Amniotic stem cell (primary cell): Measurements from ENCODE around the gene KCNIP4.

Experiments
- DNase-seq: peaks from one replicate; lab custom pipeline; 2025; lab: John Stamatoyannopoulos, UW

KCNIP4 gene

DNA sequence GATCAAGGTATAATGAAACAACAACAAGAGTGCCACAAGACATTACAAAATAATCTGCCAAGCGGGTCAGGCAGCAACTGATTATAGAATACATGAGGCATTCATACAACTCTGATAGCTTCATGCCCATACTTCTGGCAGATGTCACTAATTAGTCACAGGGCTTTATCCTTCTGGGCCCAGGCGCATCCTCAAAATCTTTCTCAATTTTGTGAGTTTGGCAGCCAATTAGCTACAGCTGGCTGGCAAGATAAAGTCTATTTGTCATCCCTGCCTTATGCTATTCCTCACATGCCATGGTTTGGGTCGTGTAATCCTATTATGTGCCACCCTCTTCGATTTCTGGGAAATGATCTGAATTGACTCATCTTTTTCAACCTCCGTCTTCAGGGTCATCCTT lies 994.0 kb downstream of the KCNIP4 start:
- no peak for DNase-seq

DNA sequence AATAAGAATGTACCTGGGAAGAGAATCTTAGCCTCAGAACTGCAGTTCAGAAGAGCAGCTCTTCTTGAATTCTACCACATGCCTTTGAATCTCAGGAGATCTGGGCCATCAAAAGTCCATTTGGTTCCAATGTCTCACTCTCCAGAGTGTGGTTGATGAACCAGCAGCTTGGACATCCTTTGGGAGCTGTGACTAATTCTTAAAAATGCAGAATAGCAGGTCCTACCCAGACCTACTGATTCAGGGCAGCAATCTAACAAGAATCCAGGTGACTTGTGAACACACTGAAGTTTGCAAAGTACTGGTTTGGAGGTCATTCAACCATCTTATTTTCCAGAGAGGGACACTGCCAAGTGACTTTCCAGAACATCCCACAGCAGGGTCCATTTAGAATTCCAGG lies 1003.6 kb downstream of the KCNIP4 start:
- DNase-seq, result no peak

DNA sequence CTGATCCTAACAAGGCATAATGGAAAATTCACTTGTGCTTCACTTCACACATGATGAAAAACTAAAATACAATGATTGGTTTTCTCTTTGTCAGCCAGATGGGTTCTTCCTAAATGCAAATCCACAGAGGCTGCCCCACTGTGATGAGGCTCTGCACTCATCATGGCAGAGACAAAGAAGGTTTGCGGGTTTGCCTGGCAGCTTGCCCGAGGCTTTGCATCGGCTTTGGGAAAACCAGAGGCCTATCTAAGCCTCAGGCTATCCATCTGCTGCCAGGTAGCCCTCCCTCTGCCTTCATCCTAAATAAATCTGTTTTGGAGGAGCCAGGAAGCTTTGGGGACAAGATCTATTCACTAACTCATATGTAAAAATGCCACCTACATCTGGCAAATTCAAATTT lies 1004.1 kb downstream of the KCNIP4 start:
- no peak for DNase-seq

GRCh38 chr4:20938204-20938603 lies 1010.4 kb downstream of the KCNIP4 start:
- DNase-seq, result no peak

- DNase-seq, result no peak
Observed at GRCh38 chr4:20926529-20926928, 1022.0 kb downstream of the KCNIP4 start.

DNA sequence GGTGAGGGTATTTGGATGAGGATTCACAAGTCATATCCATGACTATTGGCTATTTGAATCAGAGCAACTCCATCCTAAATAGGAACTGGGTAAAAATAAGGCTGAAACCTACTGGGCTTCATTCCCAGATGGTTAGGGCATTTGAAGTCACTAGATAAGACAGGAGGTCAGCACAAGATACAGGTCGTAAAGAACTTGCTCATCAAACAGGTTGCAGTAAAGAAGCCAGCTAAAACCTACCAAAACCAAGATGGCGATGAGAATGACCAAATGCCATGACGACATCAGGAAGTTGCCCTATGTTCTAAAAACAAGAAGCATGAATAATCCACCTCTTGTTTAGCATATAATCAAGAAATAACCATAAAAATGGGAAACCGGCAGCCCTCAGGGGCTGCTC lies 1023.4 kb downstream of the KCNIP4 start:
- DNase-seq, result no peak

DNA sequence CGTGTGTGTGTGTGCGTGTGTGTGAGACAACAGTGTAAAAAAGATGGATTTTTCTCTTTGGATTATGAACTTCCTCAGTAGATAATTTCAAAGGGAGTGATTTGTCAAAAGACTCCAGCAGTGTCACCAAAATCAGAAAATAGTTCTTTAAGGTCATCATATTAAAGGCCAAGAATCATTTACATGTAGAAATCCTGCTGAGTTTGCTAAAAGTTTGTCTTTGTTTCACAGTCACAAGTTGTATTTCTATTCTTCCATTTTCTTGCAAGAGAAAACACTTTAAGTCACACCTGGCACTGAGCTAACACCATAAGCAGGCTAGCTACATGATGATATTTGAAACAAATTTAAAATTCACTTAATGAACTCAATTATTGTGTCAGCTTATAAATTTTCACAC lies 1025.6 kb downstream of the KCNIP4 start:
- no peak for DNase-seq

DNA sequence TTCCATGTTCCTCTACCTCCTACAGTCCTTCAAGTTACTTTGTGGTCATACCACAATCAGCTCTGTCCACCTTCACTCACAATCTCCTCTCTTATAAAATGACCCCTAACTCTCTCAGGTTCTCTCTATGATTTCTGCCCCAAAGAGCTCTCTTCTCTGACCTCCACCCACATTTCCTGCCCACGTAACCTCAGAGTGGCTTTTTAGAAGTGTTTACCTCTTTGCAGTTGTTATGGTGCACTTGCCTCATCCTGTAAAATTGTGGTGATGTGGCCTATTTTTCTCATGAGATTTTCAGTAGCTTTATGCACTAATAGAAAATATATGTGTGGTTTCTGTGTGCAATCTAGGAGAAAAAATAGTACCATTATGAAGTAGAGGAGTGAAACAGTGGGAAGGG lies 1032.5 kb downstream of the KCNIP4 start:
- DNase-seq, result no peak

DNA sequence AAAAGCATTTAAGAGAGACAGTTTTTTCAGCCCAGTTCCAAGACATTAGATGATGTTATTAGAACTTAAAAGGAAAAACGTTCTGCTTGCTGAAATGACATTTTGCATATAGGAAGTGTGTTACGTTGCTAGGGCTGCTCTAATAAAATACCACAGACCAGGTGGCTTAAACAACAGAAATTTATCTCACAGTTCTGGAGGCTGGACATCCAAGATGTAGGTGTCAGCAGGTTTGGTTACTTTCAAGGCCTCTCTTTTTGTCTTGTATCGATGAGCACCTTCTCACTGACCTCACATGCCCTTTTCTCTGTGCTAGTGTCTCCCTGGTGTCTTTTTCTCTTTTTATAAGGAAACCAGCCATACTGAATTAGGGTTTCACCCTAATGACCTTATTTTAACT lies 1043.6 kb downstream of the KCNIP4 start:
- DNase-seq, result no peak

DNA sequence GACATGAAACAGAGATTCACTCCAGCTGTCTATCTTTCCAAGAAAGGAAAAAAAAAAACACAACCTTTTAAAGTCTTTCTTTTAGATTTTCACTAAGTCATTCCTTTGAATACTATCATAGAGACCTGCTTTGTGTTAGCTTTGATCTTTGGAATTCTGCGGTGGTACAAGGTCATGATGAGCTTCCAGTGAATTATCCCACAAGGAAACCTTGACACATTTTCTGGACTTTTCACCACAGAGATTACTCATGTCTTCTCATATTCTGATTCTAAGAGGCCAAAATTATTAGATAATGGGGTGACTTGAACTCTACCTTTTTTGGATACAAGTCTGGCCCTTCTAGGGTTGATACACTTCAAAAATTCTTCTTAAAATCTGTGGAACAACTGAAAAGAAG lies 1046.7 kb downstream of the KCNIP4 start:
- no peak for DNase-seq

DNA sequence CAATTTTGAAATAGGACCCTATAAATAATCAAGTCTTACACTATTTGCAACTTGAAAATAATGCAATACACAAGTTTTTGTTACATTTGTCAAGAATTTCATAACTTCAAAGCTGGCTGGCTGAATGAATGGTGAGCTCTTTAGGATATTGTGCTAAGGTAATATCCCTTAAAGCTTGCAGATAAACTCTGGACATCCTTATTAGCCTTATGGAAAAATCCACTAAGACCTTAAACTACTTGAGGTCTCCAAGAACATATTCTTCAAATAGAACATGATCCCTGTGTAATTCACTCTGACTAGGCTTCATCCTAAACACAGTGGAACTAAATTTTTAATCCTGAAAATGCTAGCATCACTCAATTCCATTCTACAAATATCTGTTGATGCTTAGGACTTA lies 1049.0 kb downstream of the KCNIP4 start:
- DNase-seq, result no peak

GRCh38 chr4:20895988-20896387 lies 1052.6 kb downstream of the KCNIP4 start:
- DNase-seq, result no peak

GRCh38 chr4:20895208-20895607 lies 1053.4 kb downstream of the KCNIP4 start:
- no peak for DNase-seq

DNA sequence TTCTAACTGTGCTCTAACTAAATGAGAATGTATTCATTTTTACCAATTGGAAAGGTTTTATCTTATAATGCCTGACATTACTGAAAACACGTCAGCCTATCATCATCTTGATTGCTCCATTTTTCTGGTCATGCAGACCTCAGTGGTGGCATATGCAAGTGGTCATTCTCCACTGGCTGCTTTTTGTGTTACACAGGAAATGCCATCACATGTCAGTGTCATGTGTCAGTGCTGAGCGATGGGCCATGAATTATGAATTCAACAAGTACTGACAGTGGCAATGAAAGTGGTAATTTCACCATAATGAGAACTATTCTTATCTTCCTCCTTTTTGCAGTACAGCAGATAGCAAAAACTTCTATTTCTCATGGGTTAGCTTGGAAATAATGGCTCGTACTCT lies 1057.8 kb downstream of the KCNIP4 start:
- DNase-seq, result no peak

DNA sequence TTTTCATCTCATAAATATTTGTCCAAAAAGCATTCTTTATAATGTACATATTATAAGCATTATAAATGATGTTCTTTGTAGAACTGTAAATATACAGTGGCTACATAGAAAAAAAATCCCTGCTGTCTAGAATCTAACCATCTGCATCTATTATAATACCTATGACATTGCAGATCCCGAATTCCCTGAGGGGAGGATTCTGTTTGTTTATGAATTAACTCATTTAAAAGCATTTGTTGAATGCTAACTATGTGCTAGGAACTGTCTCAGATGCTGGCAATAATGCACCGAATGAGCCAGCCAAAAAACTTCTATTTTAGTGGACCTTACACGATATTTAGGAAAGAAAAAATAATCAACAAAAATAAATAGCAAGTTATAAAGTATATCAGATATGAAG lies 1058.7 kb downstream of the KCNIP4 start:
- DNase-seq, result no peak

DNA sequence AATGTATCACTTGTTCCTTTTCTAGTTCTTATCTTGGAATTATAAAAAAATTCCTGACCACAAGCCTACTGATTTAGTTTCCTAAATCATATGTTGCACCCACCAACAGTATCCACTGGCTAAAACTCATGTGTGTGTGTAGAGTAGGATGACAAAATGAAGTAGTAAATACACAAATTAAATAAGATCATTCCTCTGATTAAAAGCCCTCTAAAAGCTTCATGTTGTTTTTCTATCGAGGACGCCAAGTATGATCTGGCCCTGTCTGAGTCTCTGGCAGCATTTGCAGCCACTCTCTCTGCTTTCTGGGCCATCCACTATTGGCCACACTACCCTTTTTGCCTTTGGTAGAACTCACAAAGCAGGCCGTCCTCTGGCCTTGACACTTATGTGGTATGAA lies 1064.9 kb downstream of the KCNIP4 start:
- DNase-seq, result no peak

DNA sequence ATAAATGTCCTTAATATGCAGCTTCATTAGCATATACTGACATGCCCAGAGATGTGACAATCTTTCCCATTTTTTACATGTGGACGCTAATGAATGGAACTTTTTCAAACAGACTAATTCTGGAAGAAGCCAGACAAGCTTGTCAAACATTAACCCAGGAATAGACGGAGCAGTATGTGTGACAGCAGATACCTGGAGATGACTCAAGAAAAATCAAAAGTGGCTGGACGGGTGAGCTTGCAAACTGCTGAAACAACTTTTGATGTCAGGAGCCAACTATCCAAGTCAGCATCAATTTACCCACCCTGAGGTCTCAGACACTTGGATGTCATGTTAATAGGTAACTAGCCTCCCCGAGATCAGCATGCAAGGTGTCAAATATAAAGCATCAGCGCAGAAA lies 1065.3 kb downstream of the KCNIP4 start:
- no peak for DNase-seq

DNA sequence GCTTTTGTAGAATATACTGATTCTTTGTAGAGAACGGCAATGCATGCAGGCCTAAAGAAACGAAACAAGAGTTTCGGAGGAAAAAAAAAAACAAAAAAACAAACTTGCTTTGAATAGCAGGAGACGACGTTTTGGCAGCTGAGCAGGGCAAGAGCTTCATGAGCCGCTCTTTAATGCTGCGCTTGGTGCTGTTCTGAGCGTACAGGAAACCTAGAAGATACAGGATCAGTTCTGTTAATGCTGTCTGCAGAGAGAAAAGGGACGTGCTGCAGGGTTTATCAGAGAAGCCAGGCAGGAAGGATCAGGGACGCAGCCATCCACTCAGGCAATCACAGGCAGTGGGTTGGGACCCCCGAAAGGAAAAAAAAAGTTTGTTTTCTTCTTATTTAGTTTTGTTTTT lies 1066.1 kb downstream of the KCNIP4 start:
- DNase-seq, result no peak

GRCh38 chr4:20881658-20882057 lies 1066.9 kb downstream of the KCNIP4 start:
- no peak for DNase-seq

GRCh38 chr4:20878806-20879205 lies 1069.8 kb downstream of the KCNIP4 start:
- no peak for DNase-seq

GRCh38 chr4:20870436-20870835 lies 1078.1 kb downstream of the KCNIP4 start:
- DNase-seq, result no peak

DNA sequence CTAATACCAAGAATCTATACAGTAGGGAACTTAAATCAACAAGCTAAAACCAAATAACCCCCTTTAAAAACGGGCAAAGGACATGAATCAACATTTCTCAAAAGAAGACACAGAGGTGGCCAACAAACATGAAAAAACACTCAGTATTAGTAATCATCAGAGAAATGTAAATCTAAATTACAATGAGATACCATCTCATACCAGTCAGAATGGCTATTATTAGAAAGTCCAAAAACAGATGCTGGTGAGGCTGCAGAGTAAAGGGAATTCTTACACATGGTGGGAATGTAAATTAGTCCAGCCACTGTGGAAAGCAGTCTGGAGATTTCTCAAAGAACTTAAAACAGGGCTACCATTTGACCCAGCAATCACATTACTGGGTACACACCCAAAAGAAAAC lies 1080.5 kb downstream of the KCNIP4 start:
- no peak for DNase-seq

GRCh38 chr4:20860878-20861277 lies 1087.7 kb downstream of the KCNIP4 start:
- DNase-seq, result no peak

- no peak for DNase-seq
Observed at GRCh38 chr4:20859097-20859781, 1089.3 kb downstream of the KCNIP4 start.

GRCh38 chr4:20857081-20857480 lies 1091.5 kb downstream of the KCNIP4 start:
- no peak for DNase-seq
